ENCODE data around the gene CIZ1. TPM values are rescaled to one million over a fixed set of nuclear protein-coding genes. Genes with fewer than 3 reads are reported as not detected.

CIZ1 gene
- total RNA-seq, 1 experiment from 2014 or later: 104 TPM

DNA sequence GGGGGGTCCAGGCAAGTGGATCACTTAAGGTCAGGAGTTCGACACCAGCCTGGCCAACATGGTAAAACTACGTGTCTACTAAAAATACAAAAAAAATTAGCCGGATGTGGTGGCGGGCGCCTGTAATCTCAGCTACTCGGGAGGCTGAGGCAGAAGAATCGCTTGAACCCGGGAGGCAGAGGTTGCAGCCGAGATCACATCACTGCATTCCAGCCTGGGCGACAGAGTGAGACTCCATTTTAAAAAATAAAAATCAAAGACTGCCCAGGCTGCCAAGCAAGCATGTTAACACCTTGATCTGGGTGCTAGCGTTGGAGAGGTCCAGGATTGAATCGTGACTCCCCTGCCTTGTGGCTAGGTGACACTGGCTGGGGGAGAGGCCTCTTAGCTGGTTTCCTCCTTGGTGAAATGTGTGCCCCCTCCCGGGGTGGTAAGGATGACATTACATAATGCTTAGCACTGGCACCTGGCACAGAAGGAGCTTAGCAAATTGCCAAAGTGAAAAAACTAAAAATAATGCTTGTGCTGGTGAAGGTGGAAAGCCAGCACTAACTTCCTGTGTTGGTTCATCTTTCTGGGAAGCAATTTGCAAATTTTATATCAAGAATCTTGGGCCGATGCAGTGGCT lies 2.2 kb upstream of the CIZ1 start:
- Histone ChIP-seq H3K27me3 (ENCODE audit: insufficient read depth, low read length) (no peaks in the 10 kb centered on the region), H3T11ph (ENCODE audit: low read length) (no peak overlapping the region), H3K4me2 (ENCODE audit: insufficient read depth, insufficient read length, low read length) (no peak overlapping the region), H2BK12ac (ENCODE audit: insufficient read length, low read depth, low read length) (no peak overlapping the region), H2AFZ (ENCODE audit: low read length) (no peak overlapping the region), H2BK15ac (ENCODE audit: low read depth, low read length) (no peak overlapping the region), H3K14ac (ENCODE audit: insufficient read depth, low read length) (no peak overlapping the region), H3K4me1 (ENCODE audit: insufficient read depth, low read length) (no peaks in the 10 kb centered on the region), H3K18ac (ENCODE audit: insufficient read length, low read depth, low read length) (no peak overlapping the region), H3K9me3 (ENCODE audit: control insufficient read depth, low read depth, low read length) (no peaks in the 10 kb centered on the region), H4K91ac (ENCODE audit: insufficient read length, low read depth, low read length) (no peak overlapping the region), H3K27ac (ENCODE audit: insufficient read length, low read depth, low read length) (no peak overlapping the region), H3K79me2 (ENCODE audit: insufficient read depth, low read length) (no peaks in the 10 kb centered on the region), H3K79me1 (ENCODE audit: insufficient read depth, low read depth, low read length, poor library complexity, severe bottlenecking) (no peaks in the 10 kb centered on the region), H2BK120ac (ENCODE audit: low read depth, low read length, poor library complexity, severe bottlenecking) (no peak overlapping the region), H3K9ac (ENCODE audit: extremely low read depth, insufficient read length, low read length) (no peak overlapping the region), H3K4ac (ENCODE audit: low read depth, low read length) (no peak overlapping the region), H3K23ac (ENCODE audit: insufficient read length, low read depth, low read length) (no peak overlapping the region), H2BK5ac (ENCODE audit: insufficient read length, low read length) (no peak overlapping the region), H4K5ac (ENCODE audit: insufficient read length, low read depth, low read length) (no peak overlapping the region), H3K56ac (ENCODE audit: insufficient read length, low read depth, low read length) (no peak overlapping the region), H2BK20ac (ENCODE audit: low read depth, low read length, poor library complexity, severe bottlenecking) (no peak overlapping the region), H3K23me2 (ENCODE audit: insufficient read length, low read depth, low read length, poor library complexity, severe bottlenecking) (peaks cover 11% of the 10 kb centered on the region), H4K20me1 (ENCODE audit: control insufficient read depth, insufficient read depth, insufficient read length) (no peaks in the 10 kb centered on the region), H2AK5ac (ENCODE audit: insufficient read length, low read length) (no peak overlapping the region), H4K8ac (replicated peaks; ENCODE audit: insufficient read length, low read depth, low read length) (no peak overlapping the region)
- Mint-ChIP-seq H3K4me3 (no peak overlapping the region; a peak in 1 of 5 replicates), H3K27ac (no peak overlapping the region), H3K4me1 (peaks cover 9 to 14% of the 10 kb centered on the region in 2 experiments), H3K36me3 (ENCODE audit: insufficient read depth in 1 of 3, low read depth in 3 of 3) (peaks cover 8 to 14% (median 11%) of the 10 kb centered on the region in 3 experiments; a peak in 6 of 7 replicates), H3K9me3 (no peaks in the 10 kb centered on the region), H3K27me3 (ENCODE audit: low read depth) (no peaks in the 10 kb centered on the region)
- DNase-seq: no peak
- TF ChIP-seq, protein P1, sequence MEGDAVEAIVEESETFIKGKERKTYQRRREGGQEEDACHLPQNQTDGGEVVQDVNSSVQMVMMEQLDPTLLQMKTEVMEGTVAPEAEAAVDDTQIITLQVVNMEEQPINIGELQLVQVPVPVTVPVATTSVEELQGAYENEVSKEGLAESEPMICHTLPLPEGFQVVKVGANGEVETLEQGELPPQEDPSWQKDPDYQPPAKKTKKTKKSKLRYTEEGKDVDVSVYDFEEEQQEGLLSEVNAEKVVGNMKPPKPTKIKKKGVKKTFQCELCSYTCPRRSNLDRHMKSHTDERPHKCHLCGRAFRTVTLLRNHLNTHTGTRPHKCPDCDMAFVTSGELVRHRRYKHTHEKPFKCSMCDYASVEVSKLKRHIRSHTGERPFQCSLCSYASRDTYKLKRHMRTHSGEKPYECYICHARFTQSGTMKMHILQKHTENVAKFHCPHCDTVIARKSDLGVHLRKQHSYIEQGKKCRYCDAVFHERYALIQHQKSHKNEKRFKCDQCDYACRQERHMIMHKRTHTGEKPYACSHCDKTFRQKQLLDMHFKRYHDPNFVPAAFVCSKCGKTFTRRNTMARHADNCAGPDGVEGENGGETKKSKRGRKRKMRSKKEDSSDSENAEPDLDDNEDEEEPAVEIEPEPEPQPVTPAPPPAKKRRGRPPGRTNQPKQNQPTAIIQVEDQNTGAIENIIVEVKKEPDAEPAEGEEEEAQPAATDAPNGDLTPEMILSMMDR (conservative IDR thresholded peaks at IDR 0.05): no peak
- no CpG with 5 or more reads among the region's 14 CpGs for WGBS (ENCODE audit: extremely low coverage, insufficient read length, low lambda C conversion rate)

All from H9 (cell line).